ENCODE data around the gene XRN1.

XRN1 gene

DNA sequence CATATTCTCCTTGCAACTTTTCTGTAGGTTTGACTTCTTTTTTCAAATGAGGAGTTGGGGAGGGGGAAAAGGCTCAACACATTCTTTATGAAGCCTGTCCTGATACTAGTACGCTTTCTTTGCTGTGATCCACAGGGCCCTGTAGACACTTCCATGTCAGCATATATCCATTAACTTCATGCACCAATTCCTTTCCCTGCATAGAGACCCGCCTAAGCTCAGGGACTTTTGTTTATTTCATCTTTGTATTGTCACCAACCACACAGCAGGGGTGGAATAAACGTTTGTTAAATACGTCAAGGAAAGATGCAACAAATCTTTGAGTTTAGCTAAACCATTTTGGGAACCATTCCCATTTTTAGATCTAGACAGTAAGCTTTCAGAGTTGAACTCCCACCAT is 179.4 kb downstream of the XRN1 start:
- DNase-seq, result no peak

DNA sequence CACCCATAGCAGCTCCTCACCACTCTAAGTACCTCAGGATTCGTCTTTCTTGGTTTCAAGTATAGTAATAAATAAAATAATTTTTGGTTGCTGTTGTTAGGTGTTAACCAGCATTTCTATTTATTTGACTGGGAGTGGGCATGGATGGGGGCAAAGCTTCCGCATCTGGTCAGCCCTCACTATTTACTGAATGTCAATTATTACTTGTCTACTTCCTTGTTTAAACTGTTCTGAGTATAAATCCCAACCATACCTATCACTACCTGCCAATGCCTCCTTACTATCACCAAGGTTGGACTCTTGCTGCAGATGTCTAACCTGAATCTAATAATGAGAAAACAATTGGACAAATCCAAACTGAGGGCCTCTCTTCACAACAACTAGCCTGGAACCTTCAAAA is 180.6 kb downstream of the XRN1 start:
- DNase-seq, result no peak

DNA sequence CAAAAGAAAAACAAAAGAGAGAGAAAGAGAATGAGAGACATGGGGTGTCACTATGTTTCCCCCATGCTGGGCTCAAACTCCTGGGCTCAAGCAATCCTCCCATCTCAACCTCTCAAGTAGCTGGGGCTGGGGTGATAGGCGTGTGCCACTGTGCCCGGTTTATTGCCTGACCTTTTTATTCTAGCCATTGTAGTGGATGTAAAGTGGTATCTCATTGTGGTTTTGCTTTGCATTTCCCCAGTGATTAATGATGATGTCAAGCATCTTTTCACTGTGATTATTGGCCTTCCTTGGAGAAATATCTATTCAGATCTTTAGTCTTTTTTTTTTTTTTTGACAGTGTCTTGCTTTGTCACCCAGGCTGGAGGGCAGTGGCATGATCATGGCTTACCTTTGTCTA is 184.7 kb downstream of the XRN1 start:
- no peak for DNase-seq

DNA sequence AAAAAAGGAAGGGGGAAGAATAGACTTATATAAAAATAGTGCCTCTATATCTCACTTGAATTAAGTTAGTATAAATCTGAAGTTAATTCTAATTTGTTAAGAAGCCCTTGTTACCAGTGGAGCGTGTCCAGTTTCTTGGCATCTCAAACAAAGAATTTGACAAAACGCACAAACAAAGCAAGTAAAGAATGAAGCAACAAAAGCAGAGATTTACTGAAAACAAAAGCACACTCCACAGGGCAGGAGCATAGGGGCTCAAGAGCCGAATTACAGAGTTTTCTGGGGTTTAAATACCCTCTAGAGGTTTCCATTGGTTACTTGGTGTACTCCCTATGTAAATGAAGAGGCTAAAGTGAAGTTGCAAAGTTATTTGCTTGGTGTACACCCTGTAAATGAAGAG is 188.5 kb downstream of the XRN1 start:
- DNase-seq, result no peak

DNA sequence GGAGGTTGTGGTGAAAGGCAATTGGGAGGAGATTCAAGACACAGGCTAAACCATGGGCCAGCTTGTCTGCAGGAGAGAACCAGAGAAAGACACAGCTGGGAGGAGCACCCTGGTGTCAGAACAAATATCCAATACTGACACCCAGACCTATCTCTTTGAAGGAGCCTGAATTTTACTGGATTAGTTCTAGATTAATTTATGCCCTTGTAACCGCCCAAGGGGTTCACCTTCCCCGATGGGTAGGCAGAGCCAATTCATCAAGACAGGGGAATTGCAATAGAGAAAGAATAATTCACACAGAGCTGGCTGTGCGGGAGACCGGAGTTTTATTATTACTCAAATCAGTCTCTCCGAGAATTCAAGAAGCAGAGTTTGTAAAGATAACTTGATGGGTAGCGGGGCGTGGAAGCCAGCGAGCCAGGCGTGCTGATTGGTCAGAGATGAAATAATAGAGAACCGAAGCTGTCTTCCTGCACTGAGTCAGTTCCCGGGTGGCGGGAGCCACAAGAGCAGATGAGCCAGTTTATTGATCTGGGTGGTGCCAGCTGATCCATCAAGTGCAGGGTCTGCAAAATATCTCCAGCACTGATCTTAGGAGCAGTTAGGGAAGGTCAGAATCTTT is 191.0 kb downstream of the XRN1 start:
- DNase-seq, result no peak

Measured in stimulated activated CD4-positive, alpha-beta T cell treated with anti-CD3 and anti-CD28 coated beads, Interleukin-15, amount 100 ng/mL, for 24 hours (primary cell).